IPS-20b (cell line): ENCODE measurements around the gene PHAF1.

ENCODE experiments used
- H3K27ac ChIP-seq: one replicate; pipeline ENCODE4 v1.5.1; 2013; ENCODE audit warnings: low read length
- H3K27me3 ChIP-seq: 2 replicates; pipeline ENCODE4 v1.6.1; 2013; ENCODE audit warnings: mild to moderate bottlenecking, low read length, inconsistent platforms; ENCODE audit not compliant: insufficient read depth
- H3K36me3 ChIP-seq: 2 replicates; pipeline ENCODE4 v1.6.1; 2013; ENCODE audit warnings: low read depth, mild to moderate bottlenecking, inconsistent platforms, low read length, moderate library complexity; ENCODE audit not compliant: insufficient read depth
- H3K4me1 ChIP-seq: 2 replicates; pipeline ENCODE4 v1.6.1; 2013; ENCODE audit warnings: mild to moderate bottlenecking, control low read depth, inconsistent platforms, low read length, moderate library complexity; ENCODE audit not compliant: insufficient read depth
- H3K4me3 ChIP-seq: 2 replicates; pipeline ENCODE4 v1.5.1; 2013; ENCODE audit warnings: mild to moderate bottlenecking, low read length, inconsistent platforms
- H3K9ac ChIP-seq: 2 replicates; pipeline ENCODE4 v1.6.1; 2013; ENCODE audit warnings: low read depth, mild to moderate bottlenecking, inconsistent platforms, low read length, moderate library complexity
- H3K9me3 ChIP-seq: 2 replicates; pipeline ENCODE4 v1.6.1; 2013; ENCODE audit warnings: mild to moderate bottlenecking, low read depth, low read length, inconsistent platforms; ENCODE audit not compliant: insufficient read depth

The PHAF1 gene

GRCh38 chr16:67109407-67110135 lies at the start of gene PHAF1:
Gene PHAF1, plus strand, starts transcription at chr16:67109941. Its CDS starts 235 bp downstream, at chr16:67110176.
- H3K27me3 ChIP-seq = peaks cover 9% of the 10 kb centered on the region; the same call in 1 of the 2 replicates
- H3K36me3 ChIP-seq = no peaks in the 10 kb centered on the region
- peaks cover 4% of the 10 kb centered on the region; the same call in 1 of the 2 replicates for H3K4me1 ChIP-seq
- H3K4me3 ChIP-seq = peak within 1 kb of the TSS; percentile 96
- peak within 1 kb of the TSS; percentile 89 for H3K9ac ChIP-seq
- no peaks in the 10 kb centered on the region for H3K9me3 ChIP-seq
- no peak within 1 kb of the TSS for H3K27ac ChIP-seq

GRCh38 chr16:67063008-67063407 lies 46.7 kb upstream of the PHAF1 start:
- H3K4me3 ChIP-seq = no peak overlapping the region
- no peaks in the 10 kb centered on the region for H3K9me3 ChIP-seq
- no peaks in the 10 kb centered on the region for H3K27me3 ChIP-seq
- H3K4me1 ChIP-seq = no peaks in the 10 kb centered on the region
- no peak overlapping the region for H3K9ac ChIP-seq
- H3K36me3 ChIP-seq = peaks cover 16% of the 10 kb centered on the region
- H3K27ac ChIP-seq = no peak overlapping the region

- H3K27ac ChIP-seq = no peak overlapping the region
- H3K4me1 ChIP-seq = no peaks in the 10 kb centered on the region
- H3K36me3 ChIP-seq = peaks cover 31% of the 10 kb centered on the region
- H3K9ac ChIP-seq = no peak overlapping the region
- H3K9me3 ChIP-seq = no peaks in the 10 kb centered on the region
- no peaks in the 10 kb centered on the region for H3K27me3 ChIP-seq
- no peak overlapping the region for H3K4me3 ChIP-seq
These were observed 41.5 kb upstream of the PHAF1 start for GRCh38 chr16:67068212-67068753.

GRCh38 chr16:67071476-67072048 lies 38.2 kb upstream of the PHAF1 start:
- Histone ChIP-seq H3K9me3 (no peaks in the 10 kb centered on the region), H3K4me3 (no peak overlapping the region), H3K36me3 (peaks cover 37% of the 10 kb centered on the region), H3K27me3 (no peaks in the 10 kb centered on the region), H3K4me1 (no peaks in the 10 kb centered on the region), H3K27ac (no peak overlapping the region), H3K9ac (no peak overlapping the region)

GRCh38 chr16:67075331-67075730 lies 34.4 kb upstream of the PHAF1 start:
- Histone ChIP-seq H3K27ac (no peak overlapping the region), H3K4me1 (no peaks in the 10 kb centered on the region), H3K9me3 (no peaks in the 10 kb centered on the region), H3K9ac (no peak overlapping the region), H3K36me3 (peaks cover 7% of the 10 kb centered on the region; the same call in 1 of the 2 replicates), H3K27me3 (no peaks in the 10 kb centered on the region), H3K4me3 (no peak overlapping the region)

- Histone ChIP-seq H3K4me3 (no peak overlapping the region), H3K9me3 (no peaks in the 10 kb centered on the region), H3K4me1 (no peaks in the 10 kb centered on the region), H3K9ac (no peak overlapping the region), H3K27ac (no peak overlapping the region), H3K27me3 (no peaks in the 10 kb centered on the region), H3K36me3 (peaks cover 7% of the 10 kb centered on the region; the same call in 1 of the 2 replicates)
These were observed 31.9 kb upstream of the PHAF1 start for GRCh38 chr16:67077871-67078270.

GRCh38 chr16:67082100-67082499 lies 27.6 kb upstream of the PHAF1 start:
- Histone ChIP-seq H3K36me3 (no peaks in the 10 kb centered on the region), H3K4me3 (no peak overlapping the region), H3K9me3 (no peaks in the 10 kb centered on the region), H3K27me3 (no peaks in the 10 kb centered on the region), H3K4me1 (no peaks in the 10 kb centered on the region), H3K27ac (no peak overlapping the region), H3K9ac (no peak overlapping the region)

- Histone ChIP-seq H3K4me3 (no peak overlapping the region), H3K36me3 (no peaks in the 10 kb centered on the region), H3K27me3 (no peaks in the 10 kb centered on the region), H3K27ac (no peak overlapping the region), H3K9ac (no peak overlapping the region), H3K4me1 (no peaks in the 10 kb centered on the region), H3K9me3 (no peaks in the 10 kb centered on the region)
These were observed 26.9 kb upstream of the PHAF1 start for GRCh38 chr16:67082891-67083290.

GRCh38 chr16:67084345-67085028 lies 25.3 kb upstream of the PHAF1 start:
- H3K27me3 ChIP-seq = no peaks in the 10 kb centered on the region
- no peaks in the 10 kb centered on the region for H3K9me3 ChIP-seq
- no peaks in the 10 kb centered on the region for H3K4me1 ChIP-seq
- H3K27ac ChIP-seq = no peak overlapping the region
- no peak overlapping the region for H3K4me3 ChIP-seq
- no peak overlapping the region for H3K9ac ChIP-seq
- no peaks in the 10 kb centered on the region for H3K36me3 ChIP-seq

- Histone ChIP-seq H3K27me3 (no peaks in the 10 kb centered on the region), H3K9ac (no peak overlapping the region), H3K4me1 (no peaks in the 10 kb centered on the region), H3K4me3 (no peak overlapping the region), H3K36me3 (no peaks in the 10 kb centered on the region), H3K27ac (no peak overlapping the region), H3K9me3 (no peaks in the 10 kb centered on the region)
These were observed 22.9 kb upstream of the PHAF1 start for GRCh38 chr16:67086822-67087221.

GRCh38 chr16:67087291-67087690 lies 22.4 kb upstream of the PHAF1 start:
- H3K27me3 ChIP-seq = no peaks in the 10 kb centered on the region
- no peak overlapping the region for H3K27ac ChIP-seq
- no peaks in the 10 kb centered on the region for H3K9me3 ChIP-seq
- H3K4me3 ChIP-seq = no peak overlapping the region
- H3K4me1 ChIP-seq = no peaks in the 10 kb centered on the region
- H3K36me3 ChIP-seq = no peaks in the 10 kb centered on the region
- H3K9ac ChIP-seq = no peak overlapping the region
